Measurements from ENCODE around the gene STK10. TPM values are rescaled to one million over a fixed set of nuclear protein-coding genes. Genes with fewer than 3 reads are reported as not detected.

Gene STK10
- total RNA-seq, 4 donors from 2014 or later: 3.3 to 24.6 (median 13.4) TPM

- no peak for TF ChIP-seq POLR2A (IDR thresholded peaks at IDR 0.05)
- TF ChIP-seq CTCF (IDR thresholded peaks at IDR 0.05): no peak
- Histone ChIP-seq H3K9me3 (no peaks in the 10 kb centered on the region), H3K27me3 (no peaks in the 10 kb centered on the region), H3K4me3 (no peak overlapping the region), H3K4me1 (no peaks in the 10 kb centered on the region), H3K27ac (no peak overlapping the region), H3K36me3 (no peaks in the 10 kb centered on the region)
- DNase-seq: no peak
- intact Hi-C loops (cut with DNase I; ENCODE audit: low total_unique reads): no loop called here
These were observed 17.7 kb downstream of the STK10 start for GRCh38 chr5:172170251-172170701.

- TF ChIP-seq CTCF (IDR thresholded peaks at IDR 0.05) (no peak), POLR2A (IDR thresholded peaks at IDR 0.05) (no peak)
- Histone ChIP-seq H3K4me1 (no peaks in the 10 kb centered on the region), H3K27ac (no peak overlapping the region)
These were observed 18.8 kb downstream of the STK10 start for GRCh38 chr5:172169216-172169615.

GRCh38 chr5:172168311-172168710, 19.7 kb downstream of the STK10 start:
- no peak for DNase-seq
- intact Hi-C loops (cut with DNase I; ENCODE audit: low total_unique reads): no loop called here
- Histone ChIP-seq H3K4me1 (no peaks in the 10 kb centered on the region), H3K27ac (no peak overlapping the region), H3K9me3 (no peaks in the 10 kb centered on the region), H3K4me3 (no peak overlapping the region), H3K36me3 (no peaks in the 10 kb centered on the region), H3K27me3 (no peaks in the 10 kb centered on the region)
- no peak for TF ChIP-seq CTCF (IDR thresholded peaks at IDR 0.05)
- no peak for TF ChIP-seq POLR2A (IDR thresholded peaks at IDR 0.05)

More at GRCh38 chr5:172169216-172169615, 18.8 kb downstream of the STK10 start:
- no peaks in the 10 kb centered on the region for H3K9me3 ChIP-seq
- intact Hi-C loops (cut with DNase I; ENCODE audit: low total_unique reads): no loop called here
- no peak overlapping the region for H3K4me3 ChIP-seq
- no peaks in the 10 kb centered on the region for H3K36me3 ChIP-seq
- no peaks in the 10 kb centered on the region for H3K27me3 ChIP-seq
- DNase-seq: no peak

- no peaks in the 10 kb centered on the region for H3K4me1 ChIP-seq
- intact Hi-C loops (cut with DNase I; ENCODE audit: low total_unique reads): no loop called here
- TF ChIP-seq CTCF (IDR thresholded peaks at IDR 0.05) (no peak), POLR2A (IDR thresholded peaks at IDR 0.05) (no peak)
- no peak for DNase-seq
- H3K27me3 ChIP-seq: no peaks in the 10 kb centered on the region
- no peaks in the 10 kb centered on the region for H3K9me3 ChIP-seq
- no peaks in the 10 kb centered on the region for H3K36me3 ChIP-seq
- H3K27ac ChIP-seq: no peak overlapping the region
- H3K4me3 ChIP-seq: no peak overlapping the region
These were observed 20.1 kb downstream of the STK10 start for GRCh38 chr5:172167895-172168294.

DNA sequence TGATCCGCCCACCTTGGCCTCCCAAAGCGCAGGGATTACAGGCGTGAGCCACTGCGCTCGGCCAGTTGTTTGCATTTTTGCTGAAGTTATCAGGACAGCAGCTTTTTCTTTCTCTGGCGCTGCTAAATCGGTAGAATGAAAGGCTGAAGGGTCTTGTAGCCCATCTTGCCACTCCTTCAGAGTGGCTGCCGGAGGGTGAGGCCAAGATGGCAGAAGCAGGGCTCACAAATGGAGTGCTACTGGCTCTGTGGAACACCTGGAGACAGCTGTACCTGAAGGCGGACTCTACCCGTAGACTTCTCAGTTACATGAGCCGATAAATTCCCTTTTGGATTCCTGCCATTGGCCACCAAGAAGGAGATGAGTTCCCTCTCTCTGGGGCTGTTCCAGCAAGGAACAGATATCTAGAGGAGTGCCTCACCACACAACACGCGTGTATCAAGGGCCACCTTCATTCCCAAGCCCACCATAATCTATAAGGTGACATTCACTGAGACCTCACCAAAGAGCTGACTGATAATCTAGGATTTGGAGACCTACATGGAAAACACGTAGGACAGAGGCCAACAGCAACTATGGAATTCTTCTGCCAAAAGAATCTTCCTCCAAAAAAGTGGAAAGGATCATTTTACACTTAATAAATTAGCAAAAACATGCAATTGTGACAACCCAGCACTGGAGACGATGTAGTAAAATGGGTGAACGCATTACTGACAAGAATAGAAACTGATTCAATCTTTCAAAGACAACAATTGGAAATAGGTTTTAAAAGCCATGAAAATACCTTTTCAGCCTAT, 21.8 kb downstream of the STK10 start:
- H3K4me3 ChIP-seq: no peak overlapping the region
- TF ChIP-seq POLR2A (IDR thresholded peaks at IDR 0.05) (no peak), CTCF (IDR thresholded peaks at IDR 0.05) (no peak)
- DNase-seq: no peak
- H3K9me3 ChIP-seq: no peaks in the 10 kb centered on the region
- no peaks in the 10 kb centered on the region for H3K36me3 ChIP-seq
- intact Hi-C loops (cut with DNase I; ENCODE audit: low total_unique reads): no loop called here
- no peaks in the 10 kb centered on the region for H3K4me1 ChIP-seq
- no peak overlapping the region for H3K27ac ChIP-seq
- H3K27me3 ChIP-seq: no peaks in the 10 kb centered on the region
